OCI-LY1 (cell line): Measurements from ENCODE around the gene SCLT1.

ENCODE experiments used
- CTCF ChIP-seq: fragments of 200-600 bp; sonication (generic), shearing (Covaris generic); IDR thresholded peaks from 2 replicates; pipeline ENCODE4 v1.5.1; 2017; ENCODE audit warnings: mild to moderate bottlenecking, antibody characterized with exemption, low read length, moderate library complexity, mixed read lengths
- EZH2 ChIP-seq: fragments of 200-600 bp; sonication (generic), shearing (Covaris generic); IDR thresholded peaks from 2 replicates; pipeline ENCODE4 v1.8.0; 2017; ENCODE audit warnings: borderline replicate concordance, mixed run types, mild to moderate bottlenecking, antibody characterized with exemption, low read length, moderate library complexity, mixed read lengths

GRCh38 chr4:128980816-128981326 lies 112.5 kb downstream of the SCLT1 start:
- no peak for TF ChIP-seq CTCF
- no peak for TF ChIP-seq EZH2
